Medulla oblongata (tissue), 1 donor: ENCODE results near the gene SLC24A4.

ENCODE experiments used
- DNase-seq: peaks from one replicate; pipeline ENCODE4 v3.0.0-alpha.2; 2015; ENCODE audit errors: extremely low spot score

The SLC24A4 gene

DNA sequence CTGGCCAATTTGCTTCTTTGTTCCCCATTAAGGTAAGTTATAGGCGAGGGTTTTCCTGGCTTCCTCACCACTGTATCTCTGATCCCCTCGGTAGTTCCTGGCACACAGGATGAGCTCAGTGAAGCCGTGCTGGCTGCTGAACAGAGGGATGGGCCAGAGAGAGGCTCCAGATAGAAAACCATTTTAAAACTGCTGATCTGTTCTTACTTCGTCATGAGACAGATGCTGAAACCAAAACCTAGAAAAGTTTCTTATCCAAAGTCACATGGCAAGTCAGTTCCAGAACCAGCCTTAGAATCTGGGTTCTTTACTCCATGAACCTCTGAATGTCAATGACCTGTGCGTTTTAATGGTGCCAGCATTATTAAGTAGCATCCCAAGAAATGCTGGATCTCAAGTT is 114.3 kb downstream of the SLC24A4 start:
- no peak for DNase-seq

DNA sequence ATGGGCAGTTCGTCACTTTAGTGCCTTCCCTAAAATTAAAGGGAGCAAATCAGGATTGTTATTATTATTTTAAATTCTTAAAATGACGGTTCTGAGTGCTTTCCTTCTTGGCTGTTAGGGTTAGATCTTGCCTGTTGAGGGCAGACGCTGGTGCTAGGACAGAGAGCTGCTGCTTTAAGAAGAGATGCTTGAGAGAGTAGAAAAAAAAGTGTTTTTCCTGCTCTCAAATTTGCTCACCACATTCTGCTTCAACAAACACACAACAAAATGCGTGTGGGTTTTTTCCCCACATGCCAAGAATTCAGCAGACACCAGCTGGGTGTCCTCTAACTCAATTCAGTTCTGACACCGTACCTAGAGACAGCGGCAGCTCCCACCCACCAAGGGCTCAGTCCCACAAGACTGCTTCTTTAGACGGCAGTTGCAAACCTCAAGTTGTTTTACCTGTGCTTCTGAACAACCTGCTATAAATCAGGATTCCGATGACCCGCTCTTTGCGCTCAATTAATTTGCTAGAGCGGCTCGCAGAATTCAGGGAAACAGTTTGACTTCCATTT is 114.8 kb downstream of the SLC24A4 start:
- no peak for DNase-seq

DNA sequence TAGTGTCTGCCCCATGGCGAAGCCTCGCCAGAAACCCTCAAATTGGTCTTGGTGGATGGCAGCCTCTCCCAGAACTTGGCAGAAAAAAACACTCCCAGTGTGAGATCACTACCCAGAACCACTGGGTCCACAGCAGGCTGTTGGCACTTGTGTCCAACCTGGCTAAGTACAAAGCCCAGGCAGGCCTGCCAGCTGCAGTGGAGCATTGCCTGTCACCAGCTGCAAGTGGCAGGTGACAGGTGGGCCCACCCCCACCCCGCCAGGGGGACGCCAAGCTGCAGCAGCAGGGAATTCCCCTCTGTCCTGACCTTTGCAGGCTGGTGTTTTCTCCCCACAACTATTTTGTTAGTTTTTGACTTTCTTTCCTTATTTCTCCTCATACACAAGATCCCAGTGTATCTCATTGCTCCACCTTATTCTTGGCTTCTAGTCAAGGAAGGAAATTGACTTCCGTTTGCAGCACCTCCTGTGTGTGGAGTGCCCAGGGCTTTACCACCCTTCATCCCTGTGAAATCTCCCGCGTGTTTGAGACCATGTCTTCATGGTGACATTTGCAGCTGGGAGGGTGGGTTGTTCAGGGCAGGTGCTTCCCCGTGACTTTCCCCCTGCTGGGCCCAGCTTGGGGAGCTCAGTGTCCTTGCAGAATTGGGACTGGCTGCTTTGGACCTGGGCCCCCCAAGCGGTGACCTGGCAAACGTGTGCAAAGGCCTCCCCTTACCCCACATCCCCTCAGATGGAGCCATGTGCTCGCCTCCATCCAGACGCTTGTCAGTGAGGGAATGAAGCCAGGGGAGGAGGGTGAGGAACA is 116.8 kb downstream of the SLC24A4 start:
- peak; percentile 13 for DNase-seq

DNA sequence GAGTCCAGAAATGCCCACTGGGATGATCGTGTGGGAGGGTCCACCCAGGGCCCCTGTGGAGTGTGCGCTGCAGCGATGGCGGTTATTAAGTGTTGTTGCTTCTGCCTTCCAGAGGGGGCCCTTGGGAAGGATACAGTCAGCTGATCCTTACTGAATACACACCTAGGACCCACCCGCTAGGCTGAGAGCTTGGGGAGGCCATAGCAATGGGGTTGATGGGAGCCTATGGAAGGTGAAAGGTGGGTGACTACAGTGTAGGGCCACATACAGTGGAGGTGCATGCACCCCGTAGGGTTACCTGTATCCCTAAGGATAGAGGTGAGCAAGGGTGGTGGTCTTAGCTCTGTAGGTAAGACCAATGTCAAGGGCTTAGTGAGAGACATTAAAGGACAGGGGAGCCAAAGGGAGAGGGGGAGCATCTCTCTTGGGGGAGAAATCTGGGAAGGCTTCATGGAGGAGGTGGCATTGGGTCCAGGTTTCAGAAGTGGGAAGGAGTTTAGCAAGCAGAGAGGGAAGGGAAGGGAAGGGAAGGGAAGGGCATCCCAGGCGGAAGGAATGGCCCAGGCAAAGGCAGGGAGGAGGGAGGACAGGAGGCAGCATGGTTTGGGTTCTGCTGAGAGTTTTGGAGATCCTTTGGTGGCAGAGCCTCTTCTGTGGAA is 117.5 kb downstream of the SLC24A4 start:
- DNase-seq, result no peak

DNA sequence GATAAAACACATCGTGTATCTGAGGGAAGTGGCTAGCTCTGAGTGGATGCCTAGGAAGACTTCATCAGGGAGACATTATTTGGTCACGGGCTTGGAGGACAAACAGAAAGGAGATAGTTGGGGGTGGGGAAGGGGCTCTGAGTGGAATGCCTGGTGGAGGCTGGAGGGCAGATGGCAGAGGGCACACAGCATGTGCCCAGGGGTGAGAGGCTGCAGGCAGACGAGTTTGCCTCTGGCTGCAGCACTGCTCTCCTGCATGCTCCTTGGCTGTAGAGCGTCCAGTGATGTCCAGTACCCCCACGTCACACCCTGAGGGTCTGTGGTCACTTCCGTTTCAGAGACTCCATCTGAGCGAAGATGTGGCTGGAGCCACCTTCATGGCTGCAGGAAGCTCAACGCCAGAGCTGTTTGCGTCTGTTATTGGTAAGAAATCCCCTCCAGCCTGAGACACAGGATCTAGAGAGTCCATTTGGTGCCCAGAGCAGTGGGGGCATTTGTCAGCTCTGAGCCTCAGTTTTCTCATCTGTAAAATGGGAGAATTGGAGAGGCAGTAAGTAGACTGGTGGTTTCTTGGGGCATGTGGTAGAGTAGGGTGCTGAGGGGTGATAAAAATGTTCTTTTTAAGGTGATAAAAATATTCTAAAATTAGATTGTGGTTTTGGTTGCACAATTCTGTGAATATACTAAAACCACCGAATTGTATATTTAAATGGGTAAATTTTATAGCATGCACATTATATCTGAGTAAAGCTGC is 119.0 kb downstream of the SLC24A4 start:
- DNase-seq, result no peak

DNA sequence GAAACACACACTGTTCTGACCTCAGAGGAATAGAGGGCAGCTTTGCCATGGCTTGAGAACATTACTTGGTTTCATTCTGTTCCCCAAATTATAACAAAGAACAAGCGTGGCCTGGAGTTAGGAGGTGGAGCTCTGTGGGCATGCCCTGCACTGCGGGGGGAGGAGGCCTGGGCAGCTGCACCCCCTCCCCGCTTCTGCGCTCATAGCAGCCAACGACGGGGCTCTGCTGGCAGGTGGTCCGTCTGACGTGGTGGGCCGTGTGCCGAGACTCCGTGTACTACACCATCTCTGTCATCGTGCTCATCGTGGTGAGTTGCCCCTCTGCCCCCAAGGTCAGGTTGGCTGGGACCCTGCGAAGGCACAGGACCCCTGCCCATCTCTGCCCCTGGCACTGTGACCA is 120.2 kb downstream of the SLC24A4 start:
- DNase-seq, result peak; percentile 42

DNA sequence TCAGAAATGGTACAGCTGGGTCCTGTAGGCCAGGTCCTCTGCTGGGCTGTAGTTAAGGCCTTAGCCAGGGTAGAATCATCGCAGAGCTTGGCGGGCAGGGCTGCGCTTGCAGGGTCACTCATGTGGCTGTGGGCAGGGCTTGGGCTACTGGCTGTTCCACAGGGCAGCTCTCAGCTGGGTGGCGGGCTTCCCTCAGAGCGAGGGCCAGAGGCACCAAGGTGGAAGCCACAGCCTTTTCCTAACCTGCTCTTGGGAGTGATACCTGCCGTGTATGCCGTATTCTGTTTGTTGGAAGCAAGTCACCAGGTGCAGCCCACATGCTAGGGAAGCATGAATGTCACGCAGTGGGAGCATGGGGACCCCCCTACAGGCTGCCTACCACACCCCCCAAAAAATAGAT is 120.8 kb downstream of the SLC24A4 start:
- DNase-seq, result no peak

DNA sequence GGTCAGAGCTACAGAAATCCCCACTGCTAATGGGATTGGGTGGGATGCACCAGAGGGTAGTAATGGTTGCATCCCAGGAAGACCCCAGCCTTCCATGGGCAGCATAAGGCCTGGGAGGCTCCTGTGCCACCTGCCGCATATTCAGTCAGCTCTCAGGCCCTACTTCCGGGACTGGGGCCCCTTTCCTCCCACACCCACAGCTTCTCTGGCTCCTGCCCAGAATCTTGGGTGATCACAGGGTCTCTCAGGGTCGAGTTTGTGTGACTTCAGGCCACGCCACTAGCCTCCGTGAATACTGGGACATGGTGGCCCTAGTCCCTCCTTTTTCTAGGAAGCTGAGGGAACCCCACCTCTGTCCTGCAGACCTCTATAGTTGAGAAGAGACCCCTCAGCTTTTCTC is 123.8 kb downstream of the SLC24A4 start:
- DNase-seq, result no peak

DNA sequence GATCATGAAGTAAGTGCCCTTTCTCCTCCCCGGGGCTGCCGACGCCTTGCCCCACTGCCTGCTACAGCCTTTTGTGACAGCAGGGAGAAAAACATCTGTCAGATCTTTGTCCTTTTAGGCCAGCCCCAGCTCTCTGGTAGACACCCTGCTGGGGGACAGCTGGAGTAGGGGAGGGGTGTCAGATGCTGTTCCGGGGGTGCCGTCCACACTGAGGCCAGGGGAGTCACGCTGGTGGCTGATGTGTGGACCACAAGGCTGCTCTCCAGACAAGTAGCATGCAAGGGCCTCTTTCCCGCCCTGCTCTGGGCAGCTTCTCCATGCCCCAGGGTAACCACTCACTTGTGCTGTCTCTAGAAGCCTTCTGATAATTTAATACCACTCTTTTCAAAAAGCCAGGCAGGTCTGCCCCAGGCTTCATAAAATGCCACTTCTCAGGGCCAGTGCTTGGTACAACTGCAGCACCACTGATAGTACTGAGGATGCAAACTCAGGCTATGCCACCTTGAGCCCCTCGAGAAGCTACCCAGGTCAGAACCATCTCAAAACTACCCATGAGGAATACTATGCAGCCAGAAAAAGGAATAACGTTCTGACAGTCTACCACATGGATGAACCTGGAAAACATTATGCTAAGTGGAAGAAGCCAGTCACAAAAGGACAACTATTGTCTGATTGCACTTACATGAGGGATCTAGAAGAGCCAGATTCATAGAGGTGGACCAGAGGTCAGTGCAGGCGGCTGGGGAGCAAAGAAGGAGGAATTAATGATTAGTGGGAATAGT is 124.6 kb downstream of the SLC24A4 start:
- no peak for DNase-seq

DNA sequence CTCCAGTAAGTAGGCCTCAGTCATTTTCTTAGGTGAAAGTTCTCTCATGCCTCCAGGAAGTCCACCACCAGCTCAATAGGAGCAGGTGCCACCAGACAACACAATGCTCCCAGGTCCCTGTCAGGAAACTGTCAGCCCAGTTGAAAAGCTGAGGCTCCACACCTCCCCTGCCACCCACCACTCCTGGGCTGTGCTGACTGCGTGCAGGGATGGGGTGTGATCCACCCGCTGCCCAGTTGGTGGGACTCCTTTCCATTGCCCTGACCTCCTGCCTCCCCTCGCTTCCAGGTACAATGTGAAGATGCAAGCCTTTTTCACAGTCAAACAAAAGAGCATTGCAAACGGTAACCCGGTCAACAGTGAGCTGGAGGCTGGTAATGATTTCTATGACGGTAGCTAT is 125.8 kb downstream of the SLC24A4 start:
- no peak for DNase-seq

DNA sequence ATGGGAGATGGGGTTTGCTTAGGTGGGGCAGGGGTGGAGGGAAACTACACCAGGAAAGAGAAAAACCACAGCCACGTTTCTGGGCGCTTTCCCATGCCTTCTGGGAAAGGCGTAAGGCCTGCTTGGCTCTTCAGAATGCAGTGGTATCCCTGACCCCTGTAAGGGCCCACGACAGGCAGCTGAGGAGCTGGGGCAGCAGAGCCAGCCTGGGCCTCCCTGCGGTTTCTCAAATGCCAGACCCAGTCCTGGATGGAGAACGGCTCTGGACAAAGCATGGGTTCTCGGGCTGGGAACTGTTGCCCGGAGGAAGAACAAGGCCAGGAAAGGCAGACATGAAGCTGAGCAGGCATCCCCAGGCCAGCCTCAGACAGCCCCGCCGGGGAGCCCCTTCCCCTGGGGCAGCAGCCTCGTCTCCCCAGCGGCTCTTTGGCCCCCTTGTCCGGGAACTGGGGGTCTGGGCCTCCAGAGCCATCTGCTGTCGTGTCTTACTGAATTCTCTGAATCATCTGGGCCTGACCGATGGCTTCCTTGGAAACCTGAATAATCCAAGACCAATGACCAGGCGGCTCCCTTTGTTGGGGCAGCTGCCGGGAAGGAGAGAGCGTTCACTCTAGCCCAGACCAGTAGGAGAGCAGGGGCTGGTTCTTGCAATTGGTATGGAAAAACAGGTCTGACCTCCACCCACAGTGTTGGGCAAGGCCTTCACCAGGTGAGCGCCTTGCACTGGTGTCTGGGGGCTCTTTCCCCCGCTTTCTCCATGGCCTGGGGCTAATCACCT is 126.6 kb downstream of the SLC24A4 start:
- DNase-seq, result peak; percentile 41

DNA sequence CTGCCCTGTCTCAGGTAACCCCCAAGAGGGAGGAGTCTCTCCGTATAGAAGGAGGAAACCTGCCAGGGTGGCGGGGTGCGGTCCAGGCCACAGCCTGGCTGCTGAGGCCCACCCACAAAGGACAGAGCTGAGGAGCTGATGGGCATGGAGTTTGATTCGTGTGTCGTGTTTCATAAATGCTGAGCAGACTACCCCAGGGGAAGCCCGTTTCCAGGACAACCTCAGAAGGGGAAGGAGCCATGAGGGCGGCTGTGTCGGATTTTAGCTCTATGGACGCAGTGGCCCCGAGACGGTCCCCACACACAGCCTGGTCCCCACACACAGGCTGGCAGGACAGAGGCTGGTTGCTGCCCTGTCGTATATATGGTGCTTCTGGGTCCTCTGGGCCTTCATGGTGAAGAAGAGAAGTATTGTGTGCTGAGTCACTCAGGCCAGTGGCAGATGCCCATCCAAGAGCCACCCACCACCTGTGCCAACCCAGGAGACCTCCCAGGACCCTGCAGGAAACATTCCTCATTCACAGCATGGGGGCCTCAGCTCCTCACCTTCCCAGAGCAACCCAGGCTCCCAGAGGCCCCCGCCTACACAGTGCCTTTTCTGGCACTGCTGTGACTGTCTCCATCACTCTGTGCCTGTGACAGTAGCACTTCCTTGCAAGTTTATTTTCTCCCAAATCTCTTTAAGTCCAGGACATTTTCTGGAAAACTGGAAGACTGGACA is 127.5 kb downstream of the SLC24A4 start:
- no peak for DNase-seq

DNA sequence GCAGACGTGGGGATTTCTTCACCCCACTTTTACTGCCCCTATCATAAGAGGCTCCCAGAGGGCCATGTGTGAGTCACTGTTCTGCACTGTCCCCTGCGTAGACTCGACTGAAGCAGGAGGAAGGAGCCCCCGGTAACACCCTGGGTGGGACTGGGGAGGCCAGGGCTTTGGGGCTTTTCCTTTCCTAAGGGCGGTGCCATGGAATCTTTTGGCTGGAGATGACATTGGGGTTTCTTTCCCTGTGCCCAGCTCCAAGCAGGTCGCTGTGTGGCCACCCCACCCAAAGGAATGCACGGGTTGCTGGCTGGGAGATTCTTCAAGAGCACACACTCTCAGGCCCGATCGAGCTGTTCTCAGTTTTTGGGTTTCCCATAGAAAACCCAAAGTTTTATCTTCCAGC is 128.3 kb downstream of the SLC24A4 start:
- no peak for DNase-seq

DNA sequence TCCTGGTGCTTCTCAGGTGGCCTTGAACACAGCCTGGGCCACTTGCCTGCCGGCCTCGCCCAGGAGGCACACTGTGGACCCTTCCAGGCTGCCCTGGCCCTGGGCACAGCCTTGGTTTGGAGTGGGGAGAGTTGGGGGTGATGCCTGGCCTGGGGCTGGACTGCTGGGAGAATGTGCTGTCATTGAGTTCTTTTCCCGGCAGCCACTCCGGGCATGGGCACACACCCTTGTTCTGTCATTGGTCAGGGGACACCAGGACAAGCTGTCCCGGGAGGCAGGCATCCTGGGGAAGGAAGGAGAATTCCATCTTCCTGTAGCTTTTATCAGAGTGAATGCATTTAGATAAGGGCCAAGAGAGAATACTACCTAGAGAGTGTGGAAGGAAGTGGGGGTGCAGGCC is 128.8 kb downstream of the SLC24A4 start:
- DNase-seq, result no peak

DNA sequence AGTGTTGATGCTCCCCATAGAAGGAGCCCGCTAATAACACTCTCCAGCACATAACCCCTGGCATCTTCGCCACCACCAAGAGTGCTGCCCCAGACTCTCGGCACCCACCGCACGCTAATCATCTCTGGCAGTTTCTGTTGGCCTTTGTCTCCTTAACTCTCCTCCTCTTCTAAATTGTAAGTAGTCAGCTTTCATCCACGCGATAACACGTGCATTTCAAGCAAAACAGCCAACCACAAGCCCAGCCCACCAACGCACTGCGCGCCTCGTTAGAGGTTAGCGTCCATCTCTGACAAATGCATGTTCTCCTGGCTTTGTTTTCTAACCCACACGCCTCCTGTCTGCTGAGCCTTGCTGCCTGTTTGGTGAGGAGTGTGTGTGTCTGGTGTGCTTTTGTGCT is 129.5 kb downstream of the SLC24A4 start:
- DNase-seq, result no peak

DNA sequence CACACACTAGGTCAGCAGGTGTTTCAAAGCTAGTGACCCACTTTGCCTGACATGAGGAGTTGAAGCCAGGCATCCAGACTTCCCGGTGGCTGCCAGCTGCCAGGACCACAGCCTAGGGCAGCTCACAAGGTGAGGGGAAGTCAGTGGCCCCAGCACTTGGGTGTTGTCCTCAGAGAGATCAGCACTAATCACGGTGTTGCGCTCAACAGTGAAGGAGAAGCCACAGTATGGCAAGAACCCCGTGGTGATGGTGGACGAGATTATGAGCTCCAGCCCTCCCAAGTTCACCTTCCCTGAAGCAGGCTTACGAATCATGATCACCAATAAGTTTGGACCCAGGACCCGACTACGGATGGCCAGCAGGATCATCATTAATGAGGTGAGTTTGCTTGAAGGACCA is 130.7 kb downstream of the SLC24A4 start:
- DNase-seq, result no peak

DNA sequence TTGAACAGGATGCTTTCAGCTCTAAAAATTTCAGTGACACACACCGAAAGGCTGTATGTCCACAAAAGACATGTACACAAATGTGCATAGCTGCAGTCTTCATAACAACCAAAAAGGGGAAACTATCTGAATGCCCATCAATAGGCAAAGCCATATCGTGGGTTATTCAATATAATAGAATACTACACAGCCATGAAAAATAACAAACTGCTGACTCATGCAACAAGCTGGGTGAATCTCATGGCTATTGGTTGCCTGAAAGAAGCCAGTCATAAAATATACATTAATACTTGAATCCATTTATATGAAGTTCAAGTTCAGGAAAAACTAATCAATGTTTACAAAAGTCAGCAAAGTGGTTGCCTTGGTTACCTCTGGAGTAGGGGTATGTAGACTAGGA is 132.3 kb downstream of the SLC24A4 start:
- DNase-seq, result no peak

DNA sequence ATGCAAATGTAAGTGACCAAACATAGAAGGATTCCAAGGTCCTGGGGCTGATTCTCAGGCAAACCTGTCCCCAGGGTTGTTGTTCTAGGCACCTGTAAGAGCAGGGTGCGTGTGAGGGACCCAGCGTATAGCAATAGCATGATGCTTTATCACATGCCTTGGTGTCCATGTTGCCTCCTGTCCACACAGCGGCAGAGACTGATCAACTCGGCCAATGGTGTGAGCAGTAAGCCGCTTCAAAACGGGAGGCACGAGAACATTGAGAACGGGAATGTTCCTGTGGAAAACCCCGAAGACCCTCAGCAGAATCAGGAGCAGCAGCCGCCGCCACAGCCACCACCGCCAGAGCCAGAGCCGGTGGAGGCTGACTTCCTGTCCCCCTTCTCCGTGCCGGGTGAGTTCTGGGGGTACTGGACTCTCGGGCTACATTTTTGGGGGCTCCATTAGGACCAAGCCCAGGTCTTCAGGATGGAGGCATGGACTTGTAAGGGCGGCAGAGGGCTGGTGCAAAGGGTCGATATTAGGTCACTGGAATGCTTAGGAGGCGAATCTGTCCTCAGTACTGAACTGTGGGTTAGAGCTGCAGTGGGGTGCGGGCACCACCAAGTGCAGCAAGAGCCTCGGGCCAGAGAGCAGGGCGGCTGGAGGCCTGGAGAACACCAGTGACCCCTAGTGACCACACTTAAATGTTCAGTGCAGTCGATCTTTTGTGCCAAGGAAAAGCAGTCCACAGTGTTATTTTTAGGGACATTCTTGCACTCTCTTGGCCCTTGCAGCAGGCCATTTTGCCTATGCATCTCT is 133.4 kb downstream of the SLC24A4 start:
- DNase-seq, result peak; percentile 69

DNA sequence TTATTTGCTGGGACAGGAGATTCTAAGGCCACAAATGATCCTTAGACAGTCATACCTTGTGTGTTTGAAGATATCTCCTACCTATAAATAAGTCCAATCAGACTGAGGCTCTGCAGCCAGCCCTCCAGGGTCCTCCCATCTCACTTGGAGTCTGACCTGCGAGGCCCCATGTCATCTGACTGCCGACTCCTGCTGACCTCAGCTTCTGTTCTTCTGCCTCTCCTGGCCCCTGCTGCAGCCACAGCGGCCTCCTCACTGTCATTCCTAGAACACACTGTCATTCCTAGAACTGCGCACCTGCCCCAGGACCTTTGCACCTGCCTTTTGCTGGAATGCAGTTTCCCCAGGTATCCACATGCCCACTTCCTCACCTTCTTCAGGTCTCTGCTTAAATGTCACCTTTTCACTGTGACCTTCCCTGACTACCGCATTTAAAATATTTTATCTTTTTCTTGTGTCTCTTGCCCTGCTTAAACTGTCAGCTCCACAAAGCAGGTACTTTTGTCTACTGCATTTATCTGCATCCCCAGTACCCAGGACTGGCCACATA is 134.1 kb downstream of the SLC24A4 start:
- no peak for DNase-seq
